Measurements from ENCODE around the gene PSMB2.

The PSMB2 gene

GRCh38 chr1:35573198-35574124 is 67.9 kb downstream of the PSMB2 start, which contains the start of gene TFAP2E:
Gene TFAP2E (plus strand): TSS chr1:35573314. CDS start chr1:35573578, 264 bp downstream.
- no peak within 1 kb of the TSS for H3K27ac ChIP-seq (ENCODE audit: low read length)
- H3K4me3 ChIP-seq (ENCODE audit: low read length) = no peak within 1 kb of the TSS
- no peaks in the 10 kb centered on the region for H3K79me2 ChIP-seq (ENCODE audit: low read length)
- peaks cover 5% of the 10 kb centered on the region for H3K4me1 ChIP-seq (ENCODE audit: low read length)
- TF ChIP-seq CTCF (IDR thresholded peaks at IDR 0.05; ENCODE audit: low read depth, low read length) (no peak), EZH2phosphoT487 (IDR thresholded peaks at IDR 0.05; ENCODE audit: low read depth) (no peak)
- no peak within 1 kb of the TSS for H2AFZ ChIP-seq (ENCODE audit: low read depth, low read length)
- no peaks in the 10 kb centered on the region for H4K20me1 ChIP-seq (ENCODE audit: insufficient read depth, low read length)
- H3K9ac ChIP-seq (ENCODE audit: low read length) = no peak within 1 kb of the TSS
- no peaks in the 10 kb centered on the region for H3K9me3 ChIP-seq (ENCODE audit: insufficient read depth, low read length)
- no peaks in the 10 kb centered on the region for H3K27me3 ChIP-seq (ENCODE audit: low read depth, low read length)
- no peaks in the 10 kb centered on the region for H3K36me3 ChIP-seq (replicated peaks; ENCODE audit: low read depth, low read length)
- H3K4me2 ChIP-seq (ENCODE audit: low read length) = no peak within 1 kb of the TSS

- H3K4me2 ChIP-seq (ENCODE audit: low read length) = no peak overlapping the region
- no peak for TF ChIP-seq CTCF (IDR thresholded peaks at IDR 0.05; ENCODE audit: low read depth, low read length)
- TF ChIP-seq EZH2phosphoT487 (IDR thresholded peaks at IDR 0.05; ENCODE audit: low read depth) = no peak
- no peaks in the 10 kb centered on the region for H3K79me2 ChIP-seq (ENCODE audit: low read length)
These were observed 69.0 kb downstream of the PSMB2 start for GRCh38 chr1:35572296-35572695.

GRCh38 chr1:35571263-35571662 is 70.1 kb downstream of the PSMB2 start:
- Histone ChIP-seq H3K36me3 (replicated peaks; ENCODE audit: low read depth, low read length) (no peaks in the 10 kb centered on the region), H2AFZ (ENCODE audit: low read depth, low read length) (no peak overlapping the region), H3K4me2 (ENCODE audit: low read length) (no peak overlapping the region), H3K4me1 (ENCODE audit: low read length) (peaks cover 5% of the 10 kb centered on the region), H4K20me1 (ENCODE audit: insufficient read depth, low read length) (no peaks in the 10 kb centered on the region), H3K9me3 (ENCODE audit: insufficient read depth, low read length) (no peaks in the 10 kb centered on the region), H3K79me2 (ENCODE audit: low read length) (no peaks in the 10 kb centered on the region), H3K27me3 (ENCODE audit: low read depth, low read length) (no peaks in the 10 kb centered on the region), H3K27ac (ENCODE audit: low read length) (no peak overlapping the region), H3K4me3 (ENCODE audit: low read length) (no peak overlapping the region), H3K9ac (ENCODE audit: low read length) (no peak overlapping the region)
- TF ChIP-seq EZH2phosphoT487 (IDR thresholded peaks at IDR 0.05; ENCODE audit: low read depth) (no peak), CTCF (IDR thresholded peaks at IDR 0.05; ENCODE audit: low read depth, low read length) (no peak)

More at GRCh38 chr1:35572296-35572695, 69.0 kb downstream of the PSMB2 start:
- H3K9ac ChIP-seq (ENCODE audit: low read length) = no peak overlapping the region
- no peaks in the 10 kb centered on the region for H3K9me3 ChIP-seq (ENCODE audit: insufficient read depth, low read length)
- H3K27ac ChIP-seq (ENCODE audit: low read length) = no peak overlapping the region
- H3K4me3 ChIP-seq (ENCODE audit: low read length) = no peak overlapping the region
- no peaks in the 10 kb centered on the region for H3K36me3 ChIP-seq (replicated peaks; ENCODE audit: low read depth, low read length)
- H4K20me1 ChIP-seq (ENCODE audit: insufficient read depth, low read length) = no peaks in the 10 kb centered on the region
- peaks cover 5% of the 10 kb centered on the region for H3K4me1 ChIP-seq (ENCODE audit: low read length)
- no peak overlapping the region for H2AFZ ChIP-seq (ENCODE audit: low read depth, low read length)
- no peaks in the 10 kb centered on the region for H3K27me3 ChIP-seq (ENCODE audit: low read depth, low read length)

GRCh38 chr1:35570589-35571137 is 70.7 kb downstream of the PSMB2 start:
- no peak overlapping the region for H3K27ac ChIP-seq (ENCODE audit: low read length)
- no peaks in the 10 kb centered on the region for H3K79me2 ChIP-seq (ENCODE audit: low read length)
- no peaks in the 10 kb centered on the region for H4K20me1 ChIP-seq (ENCODE audit: insufficient read depth, low read length)
- H3K9ac ChIP-seq (ENCODE audit: low read length) = no peak overlapping the region
- no peak overlapping the region for H3K4me2 ChIP-seq (ENCODE audit: low read length)
- peaks cover 5% of the 10 kb centered on the region for H3K4me1 ChIP-seq (ENCODE audit: low read length)
- TF ChIP-seq CTCF (IDR thresholded peaks at IDR 0.05; ENCODE audit: low read depth, low read length) (no peak), EZH2phosphoT487 (IDR thresholded peaks at IDR 0.05; ENCODE audit: low read depth) (no peak)
- H3K9me3 ChIP-seq (ENCODE audit: insufficient read depth, low read length) = no peaks in the 10 kb centered on the region
- no peaks in the 10 kb centered on the region for H3K36me3 ChIP-seq (replicated peaks; ENCODE audit: low read depth, low read length)
- H3K4me3 ChIP-seq (ENCODE audit: low read length) = no peak overlapping the region
- no peaks in the 10 kb centered on the region for H3K27me3 ChIP-seq (ENCODE audit: low read depth, low read length)
- H2AFZ ChIP-seq (ENCODE audit: low read depth, low read length) = no peak overlapping the region
